Activated CD8-positive, alpha-beta memory T cell treated with anti-CD3 and anti-CD28 coated beads for 48 hours (primary cell): Measurements from ENCODE around the gene PSD4.

Source experiments
- DNase-seq, 3 experiments: peaks; one replicate each; pipeline ENCODE4 v3.0.0-alpha.2; 2020; ENCODE audit warnings: low read depth in 2 of 3, low spot score in 2 of 3

Gene PSD4

DNA sequence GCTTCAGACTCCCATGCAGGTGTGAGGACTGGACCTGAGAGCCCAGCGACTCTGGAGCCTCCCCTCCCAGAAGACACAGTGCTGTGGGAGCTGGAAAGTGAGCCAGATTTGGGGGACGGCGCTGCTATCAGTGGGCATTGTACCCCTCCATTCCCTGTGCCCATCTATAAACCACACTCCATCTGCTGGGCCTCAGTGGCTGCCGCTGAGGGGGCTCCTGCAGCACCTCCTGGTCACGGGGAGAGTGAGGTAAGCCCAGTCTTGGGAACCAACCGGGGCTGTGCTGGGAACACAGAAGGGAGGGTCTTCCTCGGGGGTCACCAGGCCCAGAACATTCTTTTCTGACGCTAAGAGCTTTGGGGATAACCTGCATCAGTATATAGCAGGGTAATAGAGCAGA is 9.5 kb downstream of the PSD4 start:
- no peak for DNase-seq

GRCh38 chr2:113183703-113184102 is 9.9 kb downstream of the PSD4 start:
- DNase-seq: no peak

DNA sequence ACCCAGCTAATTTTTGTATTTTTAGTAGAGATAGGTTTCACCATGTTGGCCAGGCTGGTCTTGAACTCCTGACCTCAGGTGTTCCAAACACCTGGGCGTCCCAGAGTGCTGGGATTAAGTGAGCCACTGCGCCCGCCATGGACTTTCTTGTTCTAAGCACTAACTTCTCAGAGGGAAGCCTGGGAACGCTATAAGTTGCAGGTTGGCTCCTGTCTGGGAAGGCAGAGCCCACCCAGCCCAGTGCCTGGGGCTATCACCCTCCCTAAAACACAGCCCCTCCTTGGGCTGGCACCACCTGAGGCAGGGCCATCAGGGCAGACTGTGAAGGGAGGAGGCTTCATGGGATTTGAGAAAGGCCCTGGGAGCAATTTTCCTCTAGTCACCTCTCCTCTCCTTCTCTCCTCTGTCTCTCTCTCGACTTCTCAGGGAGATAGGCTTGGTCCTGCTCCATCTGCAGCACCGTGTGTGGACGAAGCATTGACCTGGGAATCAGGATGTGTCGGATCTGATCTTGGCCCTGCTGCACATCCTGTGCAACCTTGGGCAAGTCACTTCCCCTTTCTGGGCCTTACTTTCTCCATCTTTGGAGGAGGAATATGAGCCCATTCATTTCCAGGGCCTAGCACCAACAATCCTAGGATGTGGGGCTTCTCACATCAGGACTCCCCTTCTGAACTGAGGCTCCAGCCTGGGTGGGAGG is 10.9 kb downstream of the PSD4 start:
- DNase-seq: no peak

DNA sequence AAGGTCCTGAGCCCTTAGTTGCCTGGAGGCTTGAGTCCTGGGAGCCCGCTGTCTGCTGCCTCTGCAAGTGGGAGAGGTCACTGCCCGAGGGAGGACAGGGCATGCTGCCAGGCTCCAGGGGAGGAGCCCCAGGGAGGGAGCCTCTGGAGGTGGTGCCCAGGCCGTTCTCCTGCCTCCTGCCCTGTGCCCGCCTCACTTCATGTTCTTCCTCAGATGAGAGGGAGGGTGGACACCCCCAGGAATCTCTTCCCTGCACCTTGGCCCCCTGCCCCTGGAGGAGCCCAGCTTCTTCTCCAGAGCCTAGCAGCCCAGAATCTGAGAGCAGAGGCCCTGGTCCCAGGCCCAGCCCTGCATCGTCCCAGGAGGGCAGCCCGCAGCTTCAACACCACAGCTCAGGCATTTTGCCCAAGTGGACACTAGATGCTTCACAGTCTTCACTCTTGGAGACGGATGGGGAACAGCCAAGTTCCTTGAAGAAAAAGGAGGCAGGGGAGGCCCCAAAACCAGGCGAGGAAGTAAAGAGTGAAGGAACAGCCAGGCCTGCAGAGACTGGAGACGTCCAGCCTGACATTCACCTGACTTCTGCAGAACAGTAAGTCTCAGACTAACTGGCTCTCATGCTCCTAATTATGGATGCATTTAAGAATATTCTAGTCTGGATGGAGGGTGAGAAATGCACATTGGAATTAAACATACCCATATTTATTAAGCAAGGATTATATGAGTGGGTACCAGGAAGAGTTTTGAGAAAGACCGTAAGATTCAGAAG is 12.1 kb downstream of the PSD4 start:
- no peak for DNase-seq

- no peak for DNase-seq
Observed at GRCh38 chr2:113186433-113186796, 12.6 kb downstream of the PSD4 start.

DNA sequence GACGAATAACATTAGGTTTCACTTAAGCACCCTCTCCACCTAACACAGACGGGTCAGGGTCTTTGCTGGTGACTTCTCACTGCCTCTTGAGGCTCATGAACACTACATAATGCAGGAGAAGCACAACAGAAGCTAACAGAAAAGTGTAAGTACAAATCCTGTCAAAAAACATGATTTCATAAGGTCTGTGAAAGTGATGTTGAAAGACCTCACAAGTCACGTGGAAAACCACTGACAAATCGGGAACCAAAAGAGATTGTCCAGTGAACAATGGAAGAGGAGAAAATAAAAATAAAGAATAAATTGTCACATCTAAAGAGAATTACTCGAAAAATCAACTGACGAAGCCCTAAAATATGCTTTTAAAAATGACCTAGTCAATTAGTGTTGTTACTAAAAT is 14.0 kb downstream of the PSD4 start:
- no peak for DNase-seq

DNA sequence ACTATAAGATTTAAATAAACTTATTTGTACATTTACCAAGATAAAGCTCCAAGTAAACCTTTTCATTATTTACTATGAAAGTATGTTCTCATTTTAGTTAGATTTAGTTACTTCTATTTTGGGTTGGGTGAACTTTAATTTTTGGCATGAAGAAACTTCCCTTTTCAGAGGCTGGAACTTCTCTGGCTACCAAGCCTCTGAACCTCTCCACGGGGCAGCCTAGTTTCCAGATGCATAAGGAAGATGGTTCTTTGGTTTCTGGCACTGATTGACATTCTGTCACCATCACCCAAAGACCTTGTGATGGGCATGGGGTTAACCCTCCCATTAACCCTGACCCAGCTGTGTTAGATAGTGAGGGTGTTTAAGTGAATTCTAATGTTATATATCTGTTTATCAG is 17.1 kb downstream of the PSD4 start:
- DNase-seq: no peak

DNA sequence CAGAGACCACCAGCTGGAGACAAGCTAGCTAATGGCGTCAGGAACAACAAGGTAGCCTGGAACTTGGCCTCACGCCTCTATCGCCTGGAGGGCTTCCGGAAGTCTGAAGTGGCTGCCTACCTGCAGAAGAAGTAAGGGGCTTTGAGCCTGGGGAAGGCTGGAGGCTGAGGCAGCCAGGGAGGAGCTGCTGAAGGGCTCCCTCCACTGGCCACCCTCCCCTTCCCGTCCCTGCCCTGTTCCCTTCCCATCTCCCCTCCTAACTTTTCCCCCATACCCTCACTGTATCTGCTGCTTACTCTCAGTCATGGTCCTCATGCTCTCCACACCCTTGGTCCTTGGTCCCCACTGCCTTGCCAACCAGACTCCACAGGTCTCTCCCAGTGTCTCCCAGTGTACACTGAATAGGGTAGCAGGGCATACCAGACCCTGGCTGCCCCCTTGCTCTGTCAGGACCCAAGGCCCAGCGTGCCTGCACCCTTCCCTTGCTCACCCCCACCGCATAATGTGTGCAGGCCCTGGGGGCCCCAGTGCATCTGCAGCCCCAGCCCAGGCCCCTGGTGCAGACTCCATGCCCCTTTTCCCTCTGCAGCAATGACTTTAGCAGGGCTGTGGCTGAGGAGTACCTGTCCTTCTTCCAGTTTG is 18.8 kb downstream of the PSD4 start:
- DNase-seq: no peak

- no peak for DNase-seq
Observed at GRCh38 chr2:113195923-113196501, 22.2 kb downstream of the PSD4 start.

DNA sequence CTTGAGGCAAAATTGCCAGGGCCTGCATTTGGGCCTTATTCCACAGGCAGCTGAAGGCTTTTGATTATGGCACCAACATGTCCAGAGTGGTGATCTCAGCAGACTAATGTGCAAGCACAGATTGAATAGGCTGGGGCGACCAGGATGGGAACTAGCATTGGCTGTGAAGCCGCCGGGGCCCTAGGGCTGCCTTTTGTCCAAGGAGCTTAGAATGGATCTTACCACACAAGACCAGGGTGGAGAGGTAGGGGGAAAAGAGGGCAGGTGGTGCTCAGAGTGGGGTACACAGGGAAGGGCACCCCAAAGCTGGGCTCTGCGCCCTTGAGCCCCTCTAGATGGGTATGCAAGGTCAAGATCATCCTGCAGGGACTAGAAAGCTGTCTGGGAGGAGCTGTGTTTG is 23.1 kb downstream of the PSD4 start:
- DNase-seq: no peak

DNA sequence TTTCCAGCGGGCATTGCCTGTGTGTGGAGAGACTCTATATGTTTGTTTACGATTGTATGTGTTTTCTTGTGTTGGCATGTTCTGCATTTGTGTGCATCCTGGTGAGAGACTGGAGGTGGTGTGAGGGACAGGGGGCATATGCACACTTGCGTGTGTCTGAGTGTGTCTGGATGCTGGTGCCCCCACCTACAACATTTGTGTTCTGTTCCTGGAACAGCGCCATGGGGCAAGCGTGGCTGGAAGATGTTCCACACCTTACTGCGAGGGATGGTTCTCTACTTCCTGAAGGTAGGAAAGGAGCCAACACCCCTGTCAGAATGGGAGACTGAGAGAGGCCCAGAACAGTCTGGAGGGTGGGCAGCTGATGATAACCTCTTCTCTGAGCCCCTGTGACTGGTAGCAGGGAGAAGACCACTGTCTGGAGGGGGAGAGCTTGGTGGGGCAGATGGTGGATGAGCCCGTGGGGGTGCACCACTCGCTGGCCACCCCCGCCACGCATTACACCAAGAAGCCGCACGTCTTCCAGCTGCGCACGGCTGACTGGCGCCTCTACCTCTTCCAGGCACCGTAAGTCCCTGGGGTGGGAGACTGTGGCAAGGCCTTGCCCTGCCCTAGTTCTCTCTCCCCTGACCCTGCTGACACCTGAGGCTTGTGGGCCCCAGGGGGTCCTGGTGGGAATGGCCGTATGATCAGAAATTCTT is 23.7 kb downstream of the PSD4 start:
- DNase-seq: no peak

DNA sequence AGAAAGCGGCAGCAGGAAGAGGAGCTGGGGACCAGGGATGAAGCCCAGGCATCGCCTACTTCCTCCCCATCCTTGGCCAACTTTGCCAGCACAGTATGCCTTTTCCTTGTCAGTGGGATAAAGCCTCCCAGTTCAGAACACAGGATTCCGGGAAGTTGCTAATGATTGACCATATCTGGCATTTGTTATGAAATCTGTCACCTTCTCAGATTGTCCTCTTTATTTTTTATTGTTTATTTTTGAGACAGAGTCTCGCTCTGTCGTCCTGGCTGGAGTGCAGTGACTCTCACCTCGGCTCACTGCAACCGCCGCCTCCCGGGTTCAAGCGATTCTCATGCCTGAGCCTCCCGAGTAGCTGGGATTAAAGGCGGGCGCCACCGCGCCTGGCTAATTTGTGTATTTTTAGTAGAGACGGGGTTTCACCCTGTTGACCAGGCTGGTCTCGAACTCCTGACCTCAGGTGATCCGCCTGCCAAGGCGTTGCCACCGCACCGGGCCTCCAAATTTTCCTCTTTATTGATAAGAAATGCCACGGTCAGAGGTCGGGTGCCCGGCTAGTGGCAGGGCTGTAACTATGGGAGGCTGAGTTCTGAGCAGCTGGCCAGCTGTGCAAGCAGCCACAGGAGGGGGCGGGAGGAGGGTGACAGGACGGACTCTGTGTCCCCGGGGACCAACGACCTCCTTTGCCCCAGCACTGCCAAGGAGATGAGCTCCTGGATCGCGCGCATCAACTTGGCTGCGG is 24.4 kb downstream of the PSD4 start:
- no peak for DNase-seq

DNA sequence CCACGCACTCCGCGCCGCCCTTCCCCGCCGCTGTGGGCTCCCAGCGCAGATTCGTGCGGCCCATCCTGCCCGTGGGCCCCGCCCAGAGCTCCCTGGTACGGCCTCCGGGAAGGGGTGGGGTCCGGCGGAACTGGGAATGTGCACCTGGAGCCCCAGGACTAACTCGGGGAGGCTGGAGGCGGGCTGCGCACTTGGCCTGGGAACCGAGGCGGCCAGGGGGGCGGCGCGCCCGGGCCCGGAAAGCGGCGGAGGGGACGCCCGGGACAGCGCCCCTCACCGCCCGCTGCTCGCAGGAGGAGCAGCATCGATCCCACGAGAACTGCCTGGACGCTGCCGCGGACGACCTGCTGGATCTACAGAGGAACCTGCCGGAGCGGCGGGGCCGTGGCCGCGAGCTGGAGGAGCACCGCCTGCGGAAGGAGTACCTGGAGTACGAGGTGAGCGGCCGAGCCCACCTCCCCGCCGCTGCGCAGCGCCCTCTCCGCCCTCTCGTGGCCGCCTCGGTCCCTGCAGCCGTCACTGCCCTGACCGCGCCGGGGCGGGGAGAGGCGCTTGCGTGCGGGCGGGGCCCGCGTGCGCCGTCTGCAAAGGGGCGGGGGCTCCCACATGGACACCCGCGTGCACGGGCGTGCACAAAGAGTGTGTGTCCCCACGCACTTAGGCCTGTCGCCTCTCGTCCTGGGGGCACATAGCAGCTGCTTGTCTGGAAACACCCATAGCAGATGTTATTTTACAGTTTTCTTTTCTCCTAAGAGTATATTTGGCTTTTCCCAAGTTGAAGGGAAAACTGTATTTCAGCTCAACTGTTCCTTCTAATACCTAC is 25.2 kb downstream of the PSD4 start:
- peak; percentile 48 to 63 (median 58) for DNase-seq

DNA sequence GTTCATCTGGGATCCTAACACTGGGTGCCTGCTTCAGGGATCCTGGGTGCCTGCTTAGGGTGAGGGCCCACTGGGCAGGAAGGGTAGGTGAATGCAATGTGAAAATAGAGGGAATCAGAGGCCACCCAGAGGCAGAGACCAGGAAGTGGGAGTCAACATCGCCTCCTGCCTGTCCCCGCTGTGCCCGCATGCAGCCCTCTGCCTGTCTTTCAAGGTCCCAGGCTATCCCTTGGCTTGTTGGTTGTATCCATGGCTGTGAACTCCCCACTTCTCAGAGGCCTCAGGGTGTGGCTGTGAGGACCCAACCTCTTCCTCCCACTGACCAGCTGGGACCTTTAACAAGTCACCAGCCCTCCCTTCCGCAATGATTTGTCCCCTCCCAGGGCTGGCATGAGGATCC is 26.5 kb downstream of the PSD4 start:
- no peak for DNase-seq

DNA sequence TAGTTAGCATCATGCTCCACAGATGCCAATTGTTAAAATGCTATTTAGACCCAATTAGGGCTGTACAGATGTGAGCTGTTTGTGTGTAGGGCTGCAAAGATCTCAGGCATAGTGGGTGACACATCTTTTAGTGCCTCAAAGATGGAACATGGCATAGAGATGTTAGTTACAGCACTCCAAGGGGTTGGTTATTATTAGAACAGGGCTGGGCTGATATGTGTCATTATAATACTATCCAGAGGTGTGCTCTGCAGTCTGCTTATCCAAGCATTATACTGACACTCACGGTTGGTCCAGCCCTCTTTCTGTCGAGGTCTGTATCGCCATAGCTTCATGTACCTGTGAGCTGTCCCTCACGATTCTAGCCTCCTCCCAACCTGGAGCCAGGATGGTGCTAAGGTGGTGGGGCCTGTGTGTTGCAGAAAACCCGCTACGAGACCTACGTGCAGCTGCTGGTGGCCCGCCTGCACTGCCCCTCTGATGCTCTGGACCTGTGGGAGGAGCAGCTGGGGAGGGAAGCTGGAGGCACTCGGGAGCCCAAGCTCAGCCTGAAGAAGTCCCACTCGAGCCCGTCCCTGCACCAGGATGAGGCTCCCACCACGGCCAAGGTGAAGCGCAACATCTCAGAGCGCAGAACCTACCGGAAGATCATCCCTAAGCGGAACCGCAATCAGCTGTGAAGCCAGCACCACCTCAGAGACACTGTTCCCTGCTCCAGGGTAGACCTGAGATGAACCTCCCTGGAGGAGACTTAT is 27.1 kb downstream of the PSD4 start:
- no peak for DNase-seq

- no peak for DNase-seq
Observed at GRCh38 chr2:113201496-113202304, 27.9 kb downstream of the PSD4 start.

GRCh38 chr2:113202305-113203216 is 28.8 kb downstream of the PSD4 start:
- no peak for DNase-seq
